Natural killer cell (primary cell): ENCODE measurements around the gene STK25. TPM values are rescaled to one million over a fixed set of nuclear protein-coding genes. Genes with fewer than 3 reads are reported as not detected.

ENCODE experiments used
- ATAC-seq, 3 donors: fragments of 150-1000 bp in 2 of 3; fragments of 200-7000 bp in 1 of 3; cut with Tn5 transposase; 1 replicate in 1 of 3; 2 replicates in 2 of 3; pipeline ENCODE4 v1.10.0; 2021; ENCODE audit warnings: mild to moderate bottlenecking in 2 of 3, moderate library complexity in 2 of 3
- DNase-seq, 2 donors: peaks; one replicate each; pipeline versions ENCODE4 v3.0.0 to v3.0.0-alpha.2; 2013 to 2021; ENCODE audit warnings: mixed read lengths in 1 of 2
- H3K27ac ChIP-seq: one replicate; pipeline ENCODE4 v1.5.1; 2013; ENCODE audit warnings: mild to moderate bottlenecking, low read length
- H3K27me3 ChIP-seq: one replicate; pipeline ENCODE4 v1.6.1; 2013; ENCODE audit warnings: low read length; ENCODE audit not compliant: control insufficient read depth, insufficient read depth
- H3K36me3 ChIP-seq: one replicate; pipeline ENCODE4 v1.6.1; 2013; ENCODE audit warnings: low read length; ENCODE audit not compliant: control insufficient read depth, insufficient read depth
- H3K4me1 ChIP-seq: one replicate; pipeline ENCODE4 v1.6.1; 2013; ENCODE audit warnings: low read length; ENCODE audit not compliant: control insufficient read depth, insufficient read depth
- H3K4me3 ChIP-seq: one replicate; pipeline ENCODE4 v1.5.1; 2013; ENCODE audit warnings: low read length
- H3K9me3 ChIP-seq: one replicate; pipeline ENCODE4 v1.6.1; 2013; ENCODE audit warnings: low read length; ENCODE audit not compliant: control insufficient read depth, insufficient read depth
- H3K27ac Mint-ChIP-seq, 2 donors: one replicate each; pipeline ENCODE4 v1.8.0; 2022; ENCODE audit warnings: mild to moderate bottlenecking in 2 of 2, mixed read lengths in 2 of 2, moderate library complexity in 1 of 2
- H3K27me3 Mint-ChIP-seq, 2 donors: one replicate each; pipeline ENCODE4 v1.8.0; 2022; ENCODE audit warnings: low read depth in 2 of 2, mixed read lengths in 2 of 2
- H3K36me3 Mint-ChIP-seq: one replicate; pipeline ENCODE4 v1.8.0; 2022; ENCODE audit warnings: mixed read lengths
- H3K4me1 Mint-ChIP-seq, 2 donors: one replicate each; pipeline ENCODE4 v1.8.0; 2022; ENCODE audit warnings: mixed read lengths in 2 of 2
- H3K4me3 Mint-ChIP-seq: one replicate; pipeline ENCODE4 v1.8.0; 2022; ENCODE audit warnings: mild to moderate bottlenecking, moderate library complexity, mixed read lengths
- H3K9me3 Mint-ChIP-seq, 2 donors: one replicate each; pipeline ENCODE4 v1.8.0; 2022; ENCODE audit warnings: mixed read lengths in 2 of 2
- CTCF ChIP-seq: fragments of 200-600 bp; IDR thresholded peaks from one replicate; pipeline ENCODE4 v1.8.0; 2022; ENCODE audit warnings: antibody characterized with exemption
- WGBS: methylation state at CpG from one replicate; pipeline ENCODE4 v1.1.7; 2013; ENCODE audit warnings: missing lambda C conversion rate; ENCODE audit not compliant: insufficient coverage; 5-methylcytosine and 5-hydroxymethylcytosine counted together
- intact Hi-C: fragments of 100-400 bp; cut with micrococcal nuclease; formaldehyde crosslinking; loops from one replicate; pipeline ENCODE4 v1.14.2; 2022
- total RNA-seq, 4 donors: library from RNA; stranded (reverse); fragments of 120-200 nt in 1 of 4; gene quantifications; one replicate each; pipeline versions ENCODE4 v1.2.3 to v1.2.4, GENCODE V29; 2013 to 2022

The STK25 gene
- total RNA-seq, 3 donors from 2014 or later (not counting 1 experiment from before 2014, with no cell fraction given), result 110 to 140 (median 135) TPM

- H3K27me3 ChIP-seq, result peaks cover 12% of the 10 kb centered on the region
- peaks cover 13% of the 10 kb centered on the region for H3K4me1 ChIP-seq
- intact Hi-C loops, result no loop called here
- Mint-ChIP-seq H3K4me1 (peaks cover 0 to 11% of the 10 kb centered on the region in 2 donors), H3K36me3 (peaks cover 9% of the 10 kb centered on the region), H3K27ac (no peak overlapping the region), H3K9me3 (peaks cover 0 to 4% of the 10 kb centered on the region in 2 donors), H3K27me3 (peaks cover 16 to 17% of the 10 kb centered on the region in 2 donors), H3K4me3 (no peak overlapping the region)
- H3K36me3 ChIP-seq, result no peaks in the 10 kb centered on the region
- TF ChIP-seq CTCF, result no peak
- H3K9me3 ChIP-seq, result peaks cover 3% of the 10 kb centered on the region
- DNase-seq, result no peak
- no peak overlapping the region for H3K27ac ChIP-seq
- no peak for ATAC-seq
- H3K4me3 ChIP-seq, result no peak overlapping the region
- 93% methylated on average over 7 of the region's 7 CpGs for WGBS
These were observed 46.4 kb upstream of the STK25 start for GRCh38 chr2:241554610-241555322.

- intact Hi-C loops, result no loop called here
- DNase-seq (no peak), ATAC-seq (no peak)
- H3K27me3 Mint-ChIP-seq, result peaks cover 16% of the 10 kb centered on the region in 2 donors
- no peak overlapping the region for H3K4me3 Mint-ChIP-seq
- H3K9me3 Mint-ChIP-seq, result peaks cover 0 to 4% of the 10 kb centered on the region in 2 donors
- no peak for TF ChIP-seq CTCF
- Histone ChIP-seq H3K4me1 (peaks cover 12% of the 10 kb centered on the region), H3K36me3 (no peaks in the 10 kb centered on the region), H3K4me3 (no peak overlapping the region), H3K9me3 (peaks cover 3% of the 10 kb centered on the region), H3K27me3 (peaks cover 11% of the 10 kb centered on the region), H3K27ac (no peak overlapping the region)
- WGBS, result 69% methylated on average over 6 of the region's 6 CpGs
- H3K4me1 Mint-ChIP-seq, result peaks cover 0 to 11% of the 10 kb centered on the region in 2 donors
- no peak overlapping the region for H3K27ac Mint-ChIP-seq
- H3K36me3 Mint-ChIP-seq, result peaks cover 9% of the 10 kb centered on the region
These were observed 45.6 kb upstream of the STK25 start for GRCh38 chr2:241553981-241554380.

- 75% methylated on average over 10 of the region's 12 CpGs for WGBS
- ATAC-seq (no peak), DNase-seq (no peak)
- peaks cover 11% of the 10 kb centered on the region for H3K27me3 ChIP-seq
- H3K9me3 ChIP-seq, result peaks cover 3% of the 10 kb centered on the region
- intact Hi-C loops, result no loop called here
- H3K27ac Mint-ChIP-seq, result no peak overlapping the region
- peaks cover 0 to 4% of the 10 kb centered on the region in 2 donors for H3K9me3 Mint-ChIP-seq
- no peak overlapping the region for H3K27ac ChIP-seq
- peaks cover 0 to 11% of the 10 kb centered on the region in 2 donors for H3K4me1 Mint-ChIP-seq
- H3K4me3 ChIP-seq, result no peak overlapping the region
- H3K36me3 Mint-ChIP-seq, result peaks cover 9% of the 10 kb centered on the region
- H3K27me3 Mint-ChIP-seq, result peaks cover 16% of the 10 kb centered on the region in 2 donors
- no peak overlapping the region for H3K4me3 Mint-ChIP-seq
- H3K4me1 ChIP-seq, result peaks cover 11% of the 10 kb centered on the region
- TF ChIP-seq CTCF, result no peak
- no peaks in the 10 kb centered on the region for H3K36me3 ChIP-seq
These were observed 45.1 kb upstream of the STK25 start for GRCh38 chr2:241553512-241553830.
